ENCODE measurements around the gene KLHL22. TPM values are rescaled to one million over a fixed set of nuclear protein-coding genes. Genes with fewer than 3 reads are reported as not detected.

Gene KLHL22
- total and polyA plus RNA-seq, 4 donors = 2.0 to 20.3 (median 8.7) TPM

GRCh38 chr22:20491346-20491745, 4.2 kb downstream of the KLHL22 start:
- 93% methylated on average over 2 of the region's 2 CpGs for WGBS
- no peak for DNase-seq (ENCODE audit: low spot score)
- H3K27ac ChIP-seq (ENCODE audit: low read depth in 1 of 2, low read length in 2 of 2) = no peak overlapping the region
- H3K4me1 ChIP-seq (ENCODE audit: control insufficient read depth in 4 of 4, insufficient read depth in 4 of 4, low read length in 3 of 4) = peaks cover 2 to 16% (median 7%) of the 10 kb centered on the region in 4 donors
- H3K36me3 ChIP-seq (ENCODE audit: control insufficient read depth in 4 of 4, insufficient read depth in 3 of 4, low read depth in 1 of 4, low read length in 3 of 4) = peaks cover 0 to 3% (median 1%) of the 10 kb centered on the region in 4 donors
- H3K9ac ChIP-seq (ENCODE audit: low read depth in 1 of 2, low read length in 2 of 2) = no peak overlapping the region
- no peak for TF ChIP-seq RAD21 (IDR thresholded peaks at IDR 0.05)
- no peak for TF ChIP-seq TAF1 (conservative IDR thresholded peaks at IDR 0.05)
- TF ChIP-seq FOXA1 (IDR thresholded peaks at IDR 0.05) = no peak
- no peak for TF ChIP-seq ZBTB33 (IDR thresholded peaks at IDR 0.05)
- TF ChIP-seq ATF3 (IDR thresholded peaks at IDR 0.05) = no peak
- TF ChIP-seq FOXA2 (IDR thresholded peaks at IDR 0.05) = no peak
- no peak for TF ChIP-seq EGR1 (IDR thresholded peaks at IDR 0.05; ENCODE audit: low read depth in 2 of 2)
- TF ChIP-seq MAX (IDR thresholded peaks at IDR 0.05) = no peak
- no peak for TF ChIP-seq YY1 (IDR thresholded peaks at IDR 0.05)
- no peak for TF ChIP-seq SP1 (IDR thresholded peaks at IDR 0.05)
- TF ChIP-seq RXRA (IDR thresholded peaks at IDR 0.05) = no peak
- no peak for TF ChIP-seq GABPA (IDR thresholded peaks at IDR 0.05 in 1 of 2, conservative IDR thresholded peaks at IDR 0.05 in 1 of 2)
- no peak for TF ChIP-seq JUND (IDR thresholded peaks at IDR 0.05)
- no peak for TF ChIP-seq REST (IDR thresholded peaks at IDR 0.05)
- no peak for TF ChIP-seq HNF4A (conservative IDR thresholded peaks at IDR 0.05)
- TF ChIP-seq HNF4G (IDR thresholded peaks at IDR 0.05) = no peak
- TF ChIP-seq CTCF (IDR thresholded peaks at IDR 0.05; ENCODE audit: low read depth, low read length, missing input control) = no peak
- H3K4me3 ChIP-seq (ENCODE audit: low read depth in 1 of 3, low read length in 3 of 3) = no peak overlapping the region
- no peaks in the 10 kb centered on the region for H3K27me3 ChIP-seq (ENCODE audit: control insufficient read depth in 4 of 4, insufficient read depth in 4 of 4, low read length in 3 of 4)
- no peaks in the 10 kb centered on the region for H3K9me3 ChIP-seq (ENCODE audit: control insufficient read depth in 4 of 4, low read length in 3 of 4)

- Histone ChIP-seq H3K27ac (ENCODE audit: low read depth in 1 of 2, low read length in 2 of 2) (no peak overlapping the region), H3K27me3 (ENCODE audit: control insufficient read depth in 4 of 4, insufficient read depth in 4 of 4, low read length in 3 of 4) (no peaks in the 10 kb centered on the region), H3K4me1 (ENCODE audit: control insufficient read depth in 4 of 4, insufficient read depth in 4 of 4, low read length in 3 of 4) (peaks cover 2 to 11% (median 5%) of the 10 kb centered on the region in 4 donors), H3K36me3 (ENCODE audit: control insufficient read depth in 4 of 4, insufficient read depth in 3 of 4, low read depth in 1 of 4, low read length in 3 of 4) (peaks cover 0 to 3% (median 1%) of the 10 kb centered on the region in 4 donors), H3K9me3 (ENCODE audit: control insufficient read depth in 4 of 4, low read length in 3 of 4) (no peaks in the 10 kb centered on the region), H3K4me3 (ENCODE audit: low read depth in 1 of 3, low read length in 3 of 3) (no peak overlapping the region), H3K9ac (ENCODE audit: low read depth in 1 of 2, low read length in 2 of 2) (no peak overlapping the region)
- TF ChIP-seq FOXA1 (IDR thresholded peaks at IDR 0.05) (no peak), JUND (IDR thresholded peaks at IDR 0.05) (no peak), RAD21 (IDR thresholded peaks at IDR 0.05) (no peak), ATF3 (IDR thresholded peaks at IDR 0.05) (no peak), SP1 (IDR thresholded peaks at IDR 0.05) (no peak), REST (IDR thresholded peaks at IDR 0.05) (no peak), HNF4G (IDR thresholded peaks at IDR 0.05) (no peak), MAX (IDR thresholded peaks at IDR 0.05) (no peak)
- no peak for DNase-seq (ENCODE audit: low spot score)
- 94% methylated on average over 1 of the region's 1 CpG for WGBS
These were observed 4.7 kb downstream of the KLHL22 start for GRCh38 chr22:20490941-20491307.

Measured in liver (tissue), 9 donors.